HepG2 (cell line): Measurements from ENCODE around the gene PMVK. TPM values are rescaled to one million over a fixed set of nuclear protein-coding genes. Genes with fewer than 3 reads are reported as not detected.
A peak's percentile ranks its signal among the peaks of the same experiment; 100 is the strongest.

Experiments used
- CREM ChIP-seq, 2 experiments: sonication (generic) in 1 of 2; formaldehyde crosslinking in 1 of 2; IDR thresholded peaks; 2 replicates each; pipeline versions ENCODE4 v1.4.0 to v1.6.1; 2016 to 2020; ENCODE audit warnings: antibody characterized with exemption in 1 of 2, mild to moderate bottlenecking in 1 of 2, missing genetic modification reagents in 1 of 2
- FOXO4 ChIP-seq: sonication (generic); formaldehyde crosslinking; conservative IDR thresholded peaks from 2 replicates; pipeline ENCODE4 v1.8.1; 2023; ENCODE audit warnings: missing genetic modification reagents
- GTF2F1 ChIP-seq: fragments of 150-350 bp; IDR thresholded peaks from 2 replicates; pipeline ENCODE4 v1.6.1; 2014; ENCODE audit warnings: low read length
- NFATC3 ChIP-seq: sonication (generic); formaldehyde crosslinking; IDR thresholded peaks from 2 replicates; pipeline ENCODE4 v1.5.1; 2020; ENCODE audit warnings: mild to moderate bottlenecking, missing genetic modification reagents
- RAD51 ChIP-seq: fragments of 450-650 bp; IDR thresholded peaks from 2 replicates; pipeline ENCODE4 v1.6.1; 2016; ENCODE audit warnings: borderline replicate concordance
- REL ChIP-seq: sonication (generic); formaldehyde crosslinking; conservative IDR thresholded peaks from 2 replicates; pipeline ENCODE4 v1.8.0; 2022; ENCODE audit warnings: mild to moderate bottlenecking, missing genetic modification reagents, moderate library complexity
- SIN3A ChIP-seq: IDR thresholded peaks from 2 replicates; pipeline ENCODE4 v1.6.1; 2011; ENCODE audit warnings: low read depth, mild to moderate bottlenecking, control low read depth, low read length, borderline replicate concordance
- SRF ChIP-seq: IDR thresholded peaks from 2 replicates; pipeline ENCODE4 v1.6.1; 2011; ENCODE audit warnings: mild to moderate bottlenecking, low read depth, low read length, moderate library complexity
- ZBTB4 ChIP-seq: sonication (generic); formaldehyde crosslinking; IDR thresholded peaks from 2 replicates; pipeline ENCODE4 v1.4.0; 2020; ENCODE audit warnings: missing genetic modification reagents, mild to moderate bottlenecking, borderline replicate concordance
- ZNF292 ChIP-seq: sonication (generic); formaldehyde crosslinking; IDR thresholded peaks from 2 replicates; pipeline ENCODE4 v1.8.1; 2022; ENCODE audit warnings: mild to moderate bottlenecking, low read depth, missing genetic modification reagents, borderline replicate concordance
- ZNF326 ChIP-seq: sonication (generic); formaldehyde crosslinking; IDR thresholded peaks from 2 replicates; pipeline ENCODE4 v1.4.0; 2020; ENCODE audit warnings: missing genetic modification reagents, borderline replicate concordance
- polyA plus RNA-seq, 8 experiments: library from polyadenylated mRNA; depleted of rRNA in 3 of 8; stranded (reverse) in 7 of 8; unstranded in 1 of 8; fragments of >200 nt; fragmentation: Illumina TruSeq in 4 of 8; extraction: Trizol in 4 of 8; gene quantifications; 2 replicates each; pipeline versions ENCODE4 v1.2.1 to v1.2.3, GENCODE V29; 2011 to 2016; ENCODE audit warnings: low read depth in 4 of 8, missing spikeins in 1 of 8, mixed read lengths in 1 of 8; ENCODE audit not compliant: insufficient read depth in 1 of 8
- total RNA-seq, 5 experiments: library from RNA; depleted of rRNA; stranded (reverse); fragments of >200 nt; fragmentation: Illumina TruSeq; extraction: Trizol; gene quantifications; 2 replicates each; pipeline ENCODE4 v1.2.3, GENCODE V29; 2016; ENCODE audit warnings: low read depth in 1 of 5
- TF ChIP-seq, protein P1 (sequence below): sonication (generic); formaldehyde crosslinking; IDR thresholded peaks from 2 replicates; pipeline ENCODE4 v1.4.0; 2020; ENCODE audit warnings: missing genetic modification reagents
- TF ChIP-seq, protein P2 (sequence below): sonication (generic); formaldehyde crosslinking; IDR thresholded peaks from 2 replicates; pipeline ENCODE4 v1.4.0; 2020; ENCODE audit warnings: missing genetic modification reagents, borderline replicate concordance
- TF ChIP-seq, protein P3 (sequence below): sonication (generic); formaldehyde crosslinking; IDR thresholded peaks from 2 replicates; pipeline ENCODE4 v1.5.0; 2020; ENCODE audit warnings: mild to moderate bottlenecking, missing genetic modification reagents, borderline replicate concordance
- TF ChIP-seq, protein P4 (sequence below): sonication (generic); formaldehyde crosslinking; IDR thresholded peaks from 2 replicates; pipeline ENCODE4 v1.8.1; 2023; ENCODE audit warnings: missing genetic modification reagents, mild to moderate bottlenecking, borderline replicate concordance

The PMVK gene
- total and polyA plus RNA-seq, 2 of the 13 experiments (the other 11 are each of a cell fraction or from before 2014, with no cell fraction given) = 3.9 to 12.6 TPM

DNA sequence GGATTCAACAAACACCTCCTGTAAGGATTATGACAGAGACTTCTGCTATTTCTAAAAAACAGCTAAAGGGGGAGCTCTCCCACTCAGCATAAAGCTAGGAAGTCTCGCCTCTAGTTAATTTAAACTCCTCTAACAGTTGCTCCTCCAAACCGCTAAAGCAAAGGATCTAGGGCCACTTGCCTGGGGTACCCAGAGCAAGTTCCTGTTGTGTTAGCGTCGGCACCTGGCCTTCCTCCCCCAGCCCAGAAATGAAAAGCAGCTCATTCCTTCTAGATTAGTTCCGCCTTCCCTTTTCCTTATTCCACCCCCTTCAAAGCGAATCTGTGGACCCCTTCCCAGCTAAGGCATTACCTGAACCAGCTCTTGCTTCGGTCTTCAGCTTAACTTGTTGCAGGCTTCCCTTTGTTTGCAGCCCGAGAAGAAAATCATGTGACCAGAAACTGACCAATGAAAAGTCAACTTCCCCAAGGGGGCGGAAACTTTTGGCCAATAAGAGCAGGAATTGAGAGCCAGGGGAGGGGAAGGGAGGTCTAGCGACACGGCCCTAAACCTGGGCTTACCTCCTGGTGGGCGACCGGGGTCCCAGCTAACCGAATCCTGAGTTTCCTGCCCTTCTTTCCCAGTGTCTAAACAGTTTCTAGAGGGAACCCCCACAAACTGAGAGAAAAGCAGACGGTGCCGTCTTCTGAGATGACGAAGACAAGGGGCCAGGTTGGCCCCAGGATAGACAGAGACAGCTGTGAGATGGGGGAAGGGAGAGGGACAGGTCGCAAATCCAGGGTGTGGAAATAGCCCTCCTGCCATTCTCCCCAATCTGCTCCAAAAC lies 19.4 kb upstream of the PMVK start, which contains the start of gene PBXIP1 (continued):
- TF ChIP-seq, protein P1, sequence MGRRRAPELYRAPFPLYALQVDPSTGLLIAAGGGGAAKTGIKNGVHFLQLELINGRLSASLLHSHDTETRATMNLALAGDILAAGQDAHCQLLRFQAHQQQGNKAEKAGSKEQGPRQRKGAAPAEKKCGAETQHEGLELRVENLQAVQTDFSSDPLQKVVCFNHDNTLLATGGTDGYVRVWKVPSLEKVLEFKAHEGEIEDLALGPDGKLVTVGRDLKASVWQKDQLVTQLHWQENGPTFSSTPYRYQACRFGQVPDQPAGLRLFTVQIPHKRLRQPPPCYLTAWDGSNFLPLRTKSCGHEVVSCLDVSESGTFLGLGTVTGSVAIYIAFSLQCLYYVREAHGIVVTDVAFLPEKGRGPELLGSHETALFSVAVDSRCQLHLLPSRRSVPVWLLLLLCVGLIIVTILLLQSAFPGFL (CRISPR knock-in tag) = no peak
- TF ChIP-seq REL (no peak), RAD51 (peak; percentile 63), NFATC3 (CRISPR knock-in tag) (no peak), CREM (IDR thresholded peaks at IDR 0.05) (peak; percentile 25; the same call in 1 of the 2 replicates), CREM (CRISPR knock-in tag; IDR thresholded peaks at IDR 0.05) (no peak), ZNF292 (CRISPR knock-in tag) (no peak), ZBTB4 (CRISPR knock-in tag) (no peak), FOXO4 (CRISPR knock-in tag) (no peak), ZNF326 (CRISPR knock-in tag) (no peak), SIN3A (no peak), SRF (no peak), GTF2F1 (no peak)
- TF ChIP-seq, protein P2, sequence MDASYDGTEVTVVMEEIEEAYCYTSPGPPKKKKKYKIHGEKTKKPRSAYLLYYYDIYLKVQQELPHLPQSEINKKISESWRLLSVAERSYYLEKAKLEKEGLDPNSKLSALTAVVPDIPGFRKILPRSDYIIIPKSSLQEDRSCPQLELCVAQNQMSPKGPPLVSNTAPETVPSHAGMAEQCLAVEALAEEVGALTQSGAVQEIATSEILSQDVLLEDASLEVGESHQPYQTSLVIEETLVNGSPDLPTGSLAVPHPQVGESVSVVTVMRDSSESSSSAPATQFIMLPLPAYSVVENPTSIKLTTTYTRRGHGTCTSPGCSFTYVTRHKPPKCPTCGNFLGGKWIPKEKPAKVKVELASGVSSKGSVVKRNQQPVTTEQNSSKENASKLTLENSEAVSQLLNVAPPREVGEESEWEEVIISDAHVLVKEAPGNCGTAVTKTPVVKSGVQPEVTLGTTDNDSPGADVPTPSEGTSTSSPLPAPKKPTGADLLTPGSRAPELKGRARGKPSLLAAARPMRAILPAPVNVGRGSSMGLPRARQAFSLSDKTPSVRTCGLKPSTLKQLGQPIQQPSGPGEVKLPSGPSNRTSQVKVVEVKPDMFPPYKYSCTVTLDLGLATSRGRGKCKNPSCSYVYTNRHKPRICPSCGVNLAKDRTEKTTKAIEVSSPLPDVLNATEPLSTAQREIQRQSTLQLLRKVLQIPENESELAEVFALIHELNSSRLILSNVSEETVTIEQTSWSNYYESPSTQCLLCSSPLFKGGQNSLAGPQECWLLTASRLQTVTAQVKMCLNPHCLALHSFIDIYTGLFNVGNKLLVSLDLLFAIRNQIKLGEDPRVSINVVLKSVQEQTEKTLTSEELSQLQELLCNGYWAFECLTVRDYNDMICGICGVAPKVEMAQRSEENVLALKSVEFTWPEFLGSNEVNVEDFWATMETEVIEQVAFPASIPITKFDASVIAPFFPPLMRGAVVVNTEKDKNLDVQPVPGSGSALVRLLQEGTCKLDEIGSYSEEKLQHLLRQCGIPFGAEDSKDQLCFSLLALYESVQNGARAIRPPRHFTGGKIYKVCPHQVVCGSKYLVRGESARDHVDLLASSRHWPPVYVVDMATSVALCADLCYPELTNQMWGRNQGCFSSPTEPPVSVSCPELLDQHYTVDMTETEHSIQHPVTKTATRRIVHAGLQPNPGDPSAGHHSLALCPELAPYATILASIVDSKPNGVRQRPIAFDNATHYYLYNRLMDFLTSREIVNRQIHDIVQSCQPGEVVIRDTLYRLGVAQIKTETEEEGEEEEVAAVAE (CRISPR knock-in tag) = no peak
- TF ChIP-seq, protein P3, sequence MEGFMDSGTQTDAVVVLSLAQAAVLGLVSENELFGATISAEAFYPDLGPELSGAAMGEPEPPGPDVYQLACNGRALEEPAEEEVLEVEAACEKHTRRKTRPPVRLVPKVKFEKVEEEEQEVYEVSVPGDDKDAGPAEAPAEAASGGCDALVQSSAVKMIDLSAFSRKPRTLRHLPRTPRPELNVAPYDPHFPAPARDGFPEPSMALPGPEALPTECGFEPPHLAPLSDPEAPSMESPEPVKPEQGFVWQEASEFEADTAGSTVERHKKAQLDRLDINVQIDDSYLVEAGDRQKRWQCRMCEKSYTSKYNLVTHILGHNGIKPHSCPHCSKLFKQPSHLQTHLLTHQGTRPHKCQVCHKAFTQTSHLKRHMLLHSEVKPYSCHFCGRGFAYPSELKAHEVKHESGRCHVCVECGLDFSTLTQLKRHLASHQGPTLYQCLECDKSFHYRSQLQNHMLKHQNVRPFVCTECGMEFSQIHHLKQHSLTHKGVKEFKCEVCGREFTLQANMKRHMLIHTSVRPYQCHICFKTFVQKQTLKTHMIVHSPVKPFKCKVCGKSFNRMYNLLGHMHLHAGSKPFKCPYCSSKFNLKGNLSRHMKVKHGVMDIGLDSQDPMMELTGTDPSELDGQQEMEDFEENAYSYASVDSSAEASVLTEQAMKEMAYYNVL (CRISPR knock-in tag) = no peak
- TF ChIP-seq, protein P4, sequence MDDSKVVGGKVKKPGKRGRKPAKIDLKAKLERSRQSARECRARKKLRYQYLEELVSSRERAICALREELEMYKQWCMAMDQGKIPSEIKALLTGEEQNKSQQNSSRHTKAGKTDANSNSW = no peak
